Vagina (tissue), 2 donors: ENCODE measurements around the gene OR8K3. TPM values are rescaled to one million over a fixed set of nuclear protein-coding genes. Genes with fewer than 3 reads are reported as not detected.

Experiments used
- DNase-seq, 2 donors: peaks; one replicate each; pipeline ENCODE4 v3.0.0-alpha.2; 2017; ENCODE audit errors: extremely low spot score in 2 of 2
- H3K27ac ChIP-seq: fragments of 200-600 bp; sonication (generic); one replicate; pipeline ENCODE4 v1.5.1; 2019
- H3K27me3 ChIP-seq: fragments of 200-600 bp; sonication (generic); one replicate; pipeline ENCODE4 v1.5.1; 2019
- H3K36me3 ChIP-seq, 2 donors: fragments of 200-600 bp; sonication (generic); one replicate each; pipeline ENCODE4 v1.5.1; 2017 to 2019
- H3K4me1 ChIP-seq: fragments of 200-600 bp; sonication (generic); one replicate; pipeline ENCODE4 v1.5.1; 2019
- H3K4me3 ChIP-seq, 2 donors: fragments of 200-600 bp; sonication (generic); 1 replicate in 1 of 2; 2 replicates in 1 of 2; pipeline ENCODE4 v1.5.1; 2016 to 2019
- H3K9me3 ChIP-seq: fragments of 200-600 bp; sonication (generic); one replicate; pipeline ENCODE4 v1.5.1; 2019
- CTCF ChIP-seq, 3 experiments: fragments of 450-650 bp in 2 of 3; fragments of 200-600 bp in 1 of 3; sonication (generic) in 1 of 3; IDR thresholded peaks; one replicate each; pipeline ENCODE4 v1.5.1; 2017 to 2019; ENCODE audit warnings: antibody characterized with exemption in 3 of 3, mild to moderate bottlenecking in 2 of 3, moderate library complexity in 2 of 3
- POLR2A ChIP-seq, 2 donors: fragments of 450-650 bp; IDR thresholded peaks; one replicate each; pipeline ENCODE4 v1.6.1; 2017; ENCODE audit warnings: antibody characterized with exemption in 2 of 2, mild to moderate bottlenecking in 2 of 2, moderate library complexity in 2 of 2
- POLR2AphosphoS5 ChIP-seq, 2 donors: sonication (generic); formaldehyde crosslinking; IDR thresholded peaks; one replicate each; pipeline ENCODE4 v1.9.0; 2017; ENCODE audit warnings: antibody characterized with exemption in 2 of 2, mild to moderate bottlenecking in 2 of 2, low read depth in 1 of 2; ENCODE audit not compliant: insufficient read depth in 1 of 2
- intact Hi-C: fragments of 100-400 bp; cut with DNase I; formaldehyde crosslinking; loops from one replicate; pipeline ENCODE4 v1.15.1; 2023
- total RNA-seq: library from RNA; depleted of rRNA; stranded (reverse); fragments of >200 nt; gene quantifications from one replicate; pipeline ENCODE4 v1.2.3, GENCODE V29; 2016

Gene OR8K3
- total RNA-seq = not detected

GRCh38 chr11:56314844-56315243 is at the start of gene OR8K3:
TSS of gene OR8K3 (plus strand) at chr11:56315144. CDS start at chr11:56318307, 3,163 bp downstream.
- no peak for TF ChIP-seq CTCF (IDR thresholded peaks at IDR 0.05)
- TF ChIP-seq POLR2A (IDR thresholded peaks at IDR 0.05) = no peak
- no peak for TF ChIP-seq POLR2AphosphoS5 (IDR thresholded peaks at IDR 0.05; ENCODE audit: insufficient read depth in 1 of 2, low read depth in 1 of 2)
- Histone ChIP-seq H3K27ac (no peak within 1 kb of the TSS), H3K27me3 (no peaks in the 10 kb centered on the region), H3K9me3 (no peaks in the 10 kb centered on the region), H3K4me3 (no peak within 1 kb of the TSS), H3K36me3 (no peaks in the 10 kb centered on the region), H3K4me1 (no peaks in the 10 kb centered on the region)
- intact Hi-C loops = no loop called here
- DNase-seq = no peak

GRCh38 chr11:56271092-56271491 is 43.9 kb upstream of the OR8K3 start:
- no peak overlapping the region for H3K27ac ChIP-seq
- intact Hi-C loops = no loop called here
- H3K9me3 ChIP-seq = no peaks in the 10 kb centered on the region
- no peak for DNase-seq
- H3K4me1 ChIP-seq = no peaks in the 10 kb centered on the region
- H3K4me3 ChIP-seq = no peak overlapping the region
- TF ChIP-seq POLR2AphosphoS5 (IDR thresholded peaks at IDR 0.05; ENCODE audit: insufficient read depth in 1 of 2, low read depth in 1 of 2) (no peak), CTCF (IDR thresholded peaks at IDR 0.05) (no peak), POLR2A (IDR thresholded peaks at IDR 0.05) (no peak)
- H3K36me3 ChIP-seq = no peaks in the 10 kb centered on the region
- no peaks in the 10 kb centered on the region for H3K27me3 ChIP-seq

GRCh38 chr11:56273854-56274253 is 41.1 kb upstream of the OR8K3 start, which contains the start of gene OR5T1:
TSS of gene OR5T1 (plus strand) at chr11:56274154. CDS start at chr11:56275639, 1,485 bp downstream.
- intact Hi-C loops = no loop called here
- Histone ChIP-seq H3K9me3 (no peaks in the 10 kb centered on the region), H3K36me3 (no peaks in the 10 kb centered on the region), H3K4me3 (no peak within 1 kb of the TSS), H3K4me1 (no peaks in the 10 kb centered on the region), H3K27me3 (no peaks in the 10 kb centered on the region), H3K27ac (no peak within 1 kb of the TSS)
- DNase-seq = no peak
- TF ChIP-seq POLR2A (IDR thresholded peaks at IDR 0.05) = no peak
- no peak for TF ChIP-seq CTCF (IDR thresholded peaks at IDR 0.05)
- no peak for TF ChIP-seq POLR2AphosphoS5 (IDR thresholded peaks at IDR 0.05; ENCODE audit: insufficient read depth in 1 of 2, low read depth in 1 of 2)

- Histone ChIP-seq H3K4me1 (no peaks in the 10 kb centered on the region), H3K9me3 (no peaks in the 10 kb centered on the region), H3K4me3 (no peak within 1 kb of the TSS), H3K27me3 (no peaks in the 10 kb centered on the region), H3K36me3 (no peaks in the 10 kb centered on the region), H3K27ac (no peak within 1 kb of the TSS)
- intact Hi-C loops = no loop called here
- TF ChIP-seq CTCF (IDR thresholded peaks at IDR 0.05) (no peak), POLR2A (IDR thresholded peaks at IDR 0.05) (no peak), POLR2AphosphoS5 (IDR thresholded peaks at IDR 0.05; ENCODE audit: insufficient read depth in 1 of 2, low read depth in 1 of 2) (no peak)
- no peak for DNase-seq
Observed at GRCh38 chr11:56292154-56292553, 22.8 kb upstream of the OR8K3 start, which contains the start of gene OR8H1. TSS of gene OR8H1 (minus strand) at chr11:56292254. CDS start at chr11:56291062, 1,192 bp downstream.

GRCh38 chr11:56296898-56297297 is 18.0 kb upstream of the OR8K3 start:
- TF ChIP-seq POLR2A (IDR thresholded peaks at IDR 0.05) = no peak
- no peak for TF ChIP-seq POLR2AphosphoS5 (IDR thresholded peaks at IDR 0.05; ENCODE audit: insufficient read depth in 1 of 2, low read depth in 1 of 2)
- TF ChIP-seq CTCF (IDR thresholded peaks at IDR 0.05) = no peak
- no peak overlapping the region for H3K27ac ChIP-seq
- no peaks in the 10 kb centered on the region for H3K4me1 ChIP-seq
- no peaks in the 10 kb centered on the region for H3K9me3 ChIP-seq
- no peaks in the 10 kb centered on the region for H3K36me3 ChIP-seq
- intact Hi-C loops = no loop called here
- DNase-seq = no peak
- no peak overlapping the region for H3K4me3 ChIP-seq
- no peaks in the 10 kb centered on the region for H3K27me3 ChIP-seq
